Activated T-cell treated with anti-CD3 and anti-CD28 coated beads for 48 hours (primary cell): Measurements from ENCODE around the gene SPRR1A.

ENCODE experiments used
- DNase-seq: peaks from one replicate; pipeline ENCODE4 v3.0.0-alpha.2; 2020; ENCODE audit warnings: low read depth

Gene SPRR1A

DNA sequence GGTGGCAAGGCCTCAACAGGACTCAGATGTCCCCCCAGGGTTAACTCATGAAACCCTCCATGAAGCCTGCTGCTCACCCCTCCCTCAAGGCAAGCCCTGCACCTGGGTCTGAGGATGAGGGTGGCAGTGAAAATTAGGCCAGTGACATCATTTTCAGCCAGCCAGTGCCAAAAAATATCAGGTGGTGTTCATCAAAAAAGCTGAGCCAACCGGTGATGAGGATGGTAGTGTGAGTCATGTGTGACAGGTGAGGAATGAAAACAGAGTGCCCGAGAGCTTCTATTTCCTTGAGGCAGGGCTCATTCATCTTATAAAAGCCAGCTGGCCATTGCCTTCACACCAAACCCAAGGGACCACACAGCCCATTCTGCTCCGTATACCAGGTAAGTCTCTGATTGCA is at the start of gene SPRR1A:
Gene SPRR1A, plus strand, starts transcription at position 339 of the 400 bp plus-strand sequence. CDS start 1,150 bp downstream, outside the sequence.
- DNase-seq = no peak

- DNase-seq = no peak
Observed at GRCh38 chr1:152940614-152941013, 43.3 kb upstream of the SPRR1A start.

- DNase-seq = no peak
Observed at GRCh38 chr1:152941037-152941711, 42.7 kb upstream of the SPRR1A start.

GRCh38 chr1:152942161-152942560 is 41.7 kb upstream of the SPRR1A start:
- no peak for DNase-seq

DNA sequence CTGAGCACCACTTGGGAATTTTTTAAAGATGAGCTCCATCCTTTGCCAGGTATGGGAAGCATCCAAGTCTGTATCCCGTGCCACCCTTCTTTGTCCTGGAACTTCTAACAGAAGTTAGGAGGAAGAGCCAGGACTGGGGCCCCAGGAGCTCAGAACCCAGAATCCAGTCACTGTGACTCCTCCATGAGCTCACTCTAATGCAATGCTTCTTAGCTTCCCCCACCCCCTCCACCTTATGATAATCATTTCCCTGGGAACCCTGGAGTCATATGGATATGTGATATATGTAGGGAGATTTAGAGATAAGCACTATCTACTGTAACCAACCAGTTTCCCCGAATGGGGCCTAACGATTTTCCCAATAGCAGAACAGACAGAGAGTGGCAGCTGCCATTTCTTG is 37.6 kb upstream of the SPRR1A start:
- DNase-seq = no peak

DNA sequence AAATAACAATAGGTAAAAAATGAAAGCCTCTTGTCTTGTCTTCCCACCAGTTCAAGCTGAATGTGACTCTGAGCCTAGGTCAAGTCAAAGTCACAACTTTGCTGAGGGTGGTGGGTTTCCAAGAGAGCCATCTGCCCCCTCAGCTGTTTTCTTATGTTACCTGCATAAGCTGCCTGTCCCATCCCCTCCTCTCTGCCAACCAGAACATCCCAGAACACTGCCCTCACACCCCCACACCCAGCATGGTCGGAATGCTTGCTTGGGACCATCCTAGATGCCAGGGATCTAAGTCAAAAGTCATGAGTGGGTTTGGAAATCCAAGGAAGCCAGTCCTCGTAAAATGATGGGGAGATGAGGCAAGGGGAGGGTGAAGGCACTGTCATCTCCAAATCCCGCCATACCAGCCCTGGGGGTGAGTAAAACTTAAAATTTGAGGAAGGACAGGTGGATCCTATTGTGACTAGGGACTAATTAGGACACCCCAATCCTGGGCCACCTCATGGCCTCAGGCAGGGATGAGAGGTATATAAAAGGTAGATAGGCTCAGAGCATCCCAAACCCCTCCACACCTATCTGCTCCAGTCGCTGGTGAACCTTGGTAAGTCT is 37.1 kb upstream of the SPRR1A start, which contains the start of gene SPRR5:
Gene SPRR5, plus strand, starts transcription at position 556 of the 606 bp plus-strand sequence. CDS start 1,349 bp downstream, outside the sequence.
- DNase-seq = no peak

DNA sequence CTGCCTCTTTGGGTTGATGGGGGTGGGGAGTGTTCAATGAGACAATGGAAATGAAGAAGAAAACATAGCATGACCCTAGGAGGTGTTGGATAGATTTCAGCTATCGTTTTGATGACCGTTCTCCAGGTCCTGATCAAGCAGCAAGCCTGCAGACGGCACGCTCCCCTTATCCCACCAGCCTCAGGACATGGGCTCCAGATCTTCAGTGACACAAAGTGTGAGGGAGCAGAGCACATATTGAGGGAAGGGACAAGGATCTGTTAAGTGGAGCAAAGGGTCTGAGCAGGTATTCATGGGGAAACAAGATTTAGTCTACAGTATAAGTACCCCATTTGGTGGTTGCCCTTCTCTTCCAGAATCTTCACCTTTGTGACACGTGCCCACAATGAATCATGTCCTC is 32.2 kb upstream of the SPRR1A start:
- no peak for DNase-seq

DNA sequence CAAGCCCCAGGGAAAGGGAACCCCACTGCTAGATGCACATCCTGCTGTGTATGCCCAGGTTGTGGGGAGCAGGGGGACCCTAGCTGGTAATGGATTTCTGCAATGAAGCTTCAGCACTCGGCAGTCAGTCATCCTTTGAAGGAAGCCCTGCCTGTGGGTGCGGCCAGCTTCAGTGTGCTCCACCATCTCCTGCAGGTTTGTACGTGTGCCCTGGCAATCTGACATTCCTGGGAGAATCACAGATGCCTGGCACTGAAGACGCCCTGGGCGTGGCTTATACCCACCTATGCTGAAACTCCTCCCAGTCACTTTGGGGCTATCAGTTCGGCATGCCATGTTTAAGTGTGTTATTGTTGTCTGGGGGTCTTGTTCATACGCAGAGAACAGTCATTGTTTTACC is 30.1 kb upstream of the SPRR1A start:
- DNase-seq = no peak

GRCh38 chr1:152954436-152954835 is 29.4 kb upstream of the SPRR1A start:
- no peak for DNase-seq

DNA sequence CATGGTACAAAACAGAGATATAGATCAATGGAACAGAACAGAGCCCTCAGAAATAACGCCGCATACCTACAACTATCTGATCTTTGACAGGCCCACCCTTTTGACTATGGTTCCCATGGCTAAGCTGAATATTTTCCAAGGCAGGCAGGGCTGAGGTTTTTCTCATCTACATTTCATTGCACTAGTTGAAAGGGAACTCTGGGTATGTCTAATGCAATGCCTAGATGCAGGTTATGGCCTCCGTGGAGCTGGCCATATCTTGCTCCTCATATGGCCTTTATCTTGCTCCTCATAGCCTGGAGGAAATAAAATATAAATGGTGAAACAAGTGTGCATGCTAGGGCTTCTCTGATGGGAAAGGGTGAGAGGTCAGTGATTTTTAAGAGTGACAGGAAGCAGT is 26.3 kb upstream of the SPRR1A start:
- no peak for DNase-seq

DNA sequence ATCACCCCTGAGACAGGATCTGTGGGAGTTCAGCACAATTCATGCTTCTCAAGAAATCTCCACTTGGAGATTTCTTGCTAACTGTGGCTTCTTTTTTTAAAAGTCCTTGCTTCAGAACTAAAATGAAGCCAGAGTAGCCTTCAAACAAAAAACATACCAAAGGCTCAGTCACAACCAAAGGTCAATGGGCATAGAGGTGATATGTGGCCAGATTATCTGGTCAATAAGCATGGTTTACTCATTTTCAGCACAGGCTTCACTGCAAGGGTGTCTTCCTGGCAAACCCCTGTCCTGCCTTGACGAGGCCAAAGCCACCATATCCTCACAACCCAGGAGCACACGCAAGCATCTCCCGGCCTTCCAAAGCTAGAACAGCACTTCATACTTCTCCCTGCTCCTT is 24.6 kb upstream of the SPRR1A start:
- no peak for DNase-seq

DNA sequence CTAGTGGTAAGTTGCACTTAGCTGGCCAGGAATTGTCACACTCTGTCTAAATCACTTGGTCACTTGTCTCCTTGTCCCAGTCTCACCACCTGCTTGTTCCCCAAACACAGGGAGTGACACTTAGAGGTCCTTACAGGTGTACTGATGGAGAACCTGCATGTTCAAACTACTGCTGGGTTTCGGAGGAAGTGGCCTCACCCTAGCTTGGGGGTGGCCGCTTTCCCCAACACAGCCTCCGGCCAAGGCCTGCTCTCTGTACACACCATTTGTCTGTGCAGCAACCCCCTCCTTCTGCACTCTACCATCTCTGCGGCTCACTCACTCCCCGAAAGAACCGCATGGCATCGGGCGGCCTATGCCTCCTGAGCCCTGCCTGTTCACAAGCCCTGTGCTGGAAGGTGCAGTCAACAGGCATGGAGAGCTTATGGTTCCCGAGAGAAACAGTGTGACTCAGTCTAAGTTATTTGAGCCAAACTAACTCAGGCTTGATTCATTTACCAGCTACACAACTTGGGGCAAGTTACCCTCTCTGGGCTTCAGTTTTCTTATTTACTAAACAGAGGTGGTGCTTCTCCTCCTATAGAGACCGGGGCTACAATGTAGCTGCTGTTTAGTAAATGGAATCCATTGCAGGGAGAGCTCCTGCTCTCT is 24.0 kb upstream of the SPRR1A start:
- DNase-seq = no peak

- DNase-seq = no peak
Observed at GRCh38 chr1:152960452-152961044, 23.3 kb upstream of the SPRR1A start.

DNA sequence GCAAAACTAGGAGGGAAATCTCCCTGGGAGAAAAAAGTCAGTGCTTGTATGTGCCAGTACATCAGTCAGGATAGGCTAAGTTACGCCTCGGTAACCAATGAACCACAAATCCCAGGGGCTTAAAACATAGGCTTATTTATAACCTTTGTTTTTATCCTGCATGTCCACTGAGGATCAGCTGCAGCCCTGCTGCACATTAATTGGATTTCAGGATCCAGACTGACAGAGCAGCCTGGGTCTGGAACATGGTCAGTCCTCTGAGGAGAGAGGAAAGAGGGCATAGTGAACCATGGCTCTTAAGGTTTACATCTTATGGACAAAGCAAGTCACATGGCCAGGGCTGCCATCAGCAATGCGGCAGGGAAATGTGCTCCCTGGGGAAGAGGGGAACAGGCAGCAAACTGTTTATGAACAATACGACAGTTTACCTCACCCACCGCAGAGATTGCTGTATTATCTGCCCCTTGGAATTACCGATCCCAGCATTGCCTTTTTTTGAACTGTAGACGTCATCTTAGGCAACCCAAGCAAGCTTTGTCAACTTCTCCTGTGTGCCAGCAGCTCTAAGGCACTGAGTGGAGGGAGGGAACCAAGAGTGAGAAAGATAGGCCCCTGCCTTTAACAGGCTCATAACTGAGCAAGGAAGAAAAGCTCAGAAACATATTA is 22.5 kb upstream of the SPRR1A start:
- no peak for DNase-seq

DNA sequence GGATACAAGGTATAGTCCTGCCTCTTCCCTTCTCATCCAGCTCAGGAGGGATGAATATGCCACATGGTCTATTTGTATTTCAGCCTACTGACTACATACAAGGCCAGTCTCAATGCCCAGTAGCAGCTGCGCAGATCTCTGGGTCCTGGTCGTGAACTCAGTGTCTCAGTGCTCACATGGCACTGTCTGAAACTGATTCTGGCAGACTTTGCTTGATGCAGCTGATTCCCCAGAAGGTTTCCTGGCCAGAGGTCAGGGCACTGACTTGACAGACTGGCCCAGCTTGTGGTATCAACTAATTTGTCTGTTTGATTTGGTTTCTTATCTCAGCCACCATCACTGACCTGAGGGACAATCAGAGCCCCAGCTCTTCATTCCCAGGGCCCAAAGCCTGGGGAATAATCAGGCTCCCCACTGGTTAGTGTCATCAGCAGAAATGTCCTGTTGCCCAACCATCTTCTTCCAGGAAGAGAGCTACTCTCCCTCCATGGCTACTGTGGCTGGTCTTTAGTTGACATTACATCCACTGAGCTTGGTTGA is 20.9 kb upstream of the SPRR1A start:
- DNase-seq = no peak

DNA sequence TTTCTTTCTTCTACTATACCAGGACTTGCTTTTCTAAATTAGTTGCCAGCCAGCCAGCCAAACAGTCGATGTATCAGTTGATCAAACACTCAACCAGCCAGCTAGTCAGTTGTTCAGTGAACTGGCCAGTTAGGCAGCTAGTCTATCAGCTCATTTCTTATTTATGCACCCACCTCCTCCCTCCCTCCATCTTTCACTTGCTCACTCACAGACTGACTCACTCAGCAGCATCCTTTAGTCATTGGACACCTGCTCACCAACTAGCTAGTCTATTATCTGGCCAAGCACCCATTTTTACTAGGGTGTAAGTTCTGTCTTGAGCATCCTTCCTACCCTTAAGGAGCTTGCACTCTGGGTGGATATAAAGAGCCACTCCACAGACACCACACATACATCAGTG is 19.3 kb upstream of the SPRR1A start:
- no peak for DNase-seq

DNA sequence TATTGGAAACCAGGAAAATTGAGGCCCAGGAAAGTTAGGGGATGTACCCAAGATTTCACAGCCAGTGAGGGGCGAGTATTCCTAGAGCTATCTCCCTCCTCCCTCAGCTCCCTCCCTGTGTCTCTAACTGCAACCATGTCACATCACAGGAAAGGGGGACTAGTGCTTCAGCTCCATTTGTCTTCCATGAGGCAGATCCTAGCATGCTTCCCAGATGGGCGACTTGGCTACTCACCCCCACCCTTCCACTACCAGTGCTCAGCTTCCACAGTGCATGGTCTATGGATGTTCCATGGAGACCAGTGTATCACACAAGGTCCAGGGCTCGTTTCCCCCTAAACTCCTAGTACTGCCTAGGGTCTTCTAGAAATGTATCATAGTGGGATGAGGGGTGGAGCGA is 18.0 kb upstream of the SPRR1A start:
- no peak for DNase-seq

DNA sequence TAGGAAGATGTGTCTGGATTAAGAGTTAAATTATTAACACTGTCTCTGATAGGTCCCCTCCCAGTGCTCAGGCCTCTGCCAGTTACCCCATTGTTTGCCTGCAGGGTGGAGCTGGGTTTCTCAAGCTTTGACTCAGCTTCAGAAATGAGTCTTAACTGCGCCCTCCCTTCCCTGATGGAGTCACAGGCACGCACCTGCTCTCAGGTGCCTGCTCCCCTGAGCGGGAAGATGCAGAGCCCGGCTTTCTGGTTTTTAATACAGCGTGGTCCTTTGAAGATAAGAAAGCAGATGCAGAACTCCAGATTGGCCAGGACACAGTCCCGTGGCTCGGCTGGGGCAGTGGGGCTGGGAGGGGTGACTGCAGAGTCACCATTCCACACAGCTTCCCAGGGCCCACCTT is 16.7 kb upstream of the SPRR1A start:
- DNase-seq = no peak

- DNase-seq = no peak
Observed at GRCh38 chr1:152968248-152968647, 15.6 kb upstream of the SPRR1A start.

DNA sequence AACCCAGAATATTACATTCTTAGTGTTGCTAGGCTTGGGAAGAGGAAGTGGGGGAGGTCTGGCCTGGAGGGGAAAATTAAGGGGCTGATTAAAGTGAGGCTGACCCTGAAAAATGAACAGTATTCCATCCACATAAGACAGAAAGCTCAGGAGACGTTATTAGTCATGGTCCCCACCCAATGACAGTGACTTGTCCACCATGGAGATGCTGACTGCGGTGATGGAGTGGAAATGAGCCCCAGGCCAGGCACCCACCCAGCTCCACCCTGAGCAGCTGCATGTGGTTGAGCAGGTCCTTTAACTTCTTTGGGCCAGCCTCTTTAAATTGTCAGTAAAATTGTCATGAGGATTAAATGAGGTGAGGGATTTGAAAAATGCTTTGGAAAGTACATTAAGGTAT is 14.8 kb upstream of the SPRR1A start:
- DNase-seq = no peak

DNA sequence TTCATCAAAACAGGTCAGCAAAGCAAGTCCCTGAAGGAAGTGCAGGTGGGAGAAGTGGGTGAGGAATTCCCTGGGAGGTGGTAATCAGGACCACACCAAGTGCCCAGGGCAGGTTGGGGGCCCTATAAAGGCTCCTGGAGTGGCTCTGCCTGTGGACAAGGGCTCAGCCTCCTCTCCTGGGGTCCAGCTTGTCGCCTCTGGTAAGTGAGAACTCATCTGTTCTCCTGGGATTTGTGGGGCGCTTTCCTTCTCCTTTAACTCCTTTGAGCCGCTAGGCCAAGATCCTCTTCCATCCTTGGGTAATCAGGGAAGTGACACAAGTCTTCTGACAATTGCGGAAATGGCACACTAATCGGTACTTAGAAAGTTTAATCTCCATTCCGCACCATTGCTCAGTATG is 13.4 kb upstream of the SPRR1A start, which contains the start of gene SPRR4:
Gene SPRR4, plus strand, starts transcription at position 154 of the 400 bp plus-strand sequence. CDS start 1,243 bp downstream, outside the sequence.
- DNase-seq = no peak
